HG02642 (cell line): ENCODE measurements around the gene REP15.
"Not testable (repeated sequence)": the region's sequence is repeated elsewhere in the genome, so short reads cannot be mapped to it uniquely, and the experiment has no call there.

Experiments
- ATAC-seq: cut with Tn5 transposase; IDR thresholded peaks from one replicate; pipeline ENCODE4 v1.9.1; 2021; ENCODE audit warnings: mild to moderate bottlenecking; ENCODE audit not compliant: unreplicated experiment, poor library complexity

Gene REP15

GRCh38 chr12:27696293-27696652, at the start of gene REP15:
TSS of gene REP15 (plus strand) at chr12:27696447. CDS start at chr12:27696563, 116 bp downstream.
- no peak for ATAC-seq

- ATAC-seq = no peak
These were observed 46.2 kb upstream of the REP15 start for GRCh38 chr12:27650011-27650410.

GRCh38 chr12:27651201-27651600, 45.0 kb upstream of the REP15 start:
- ATAC-seq = no peak

GRCh38 chr12:27652174-27652763, 44.0 kb upstream of the REP15 start:
- ATAC-seq = no peak

GRCh38 chr12:27653661-27654060, 42.6 kb upstream of the REP15 start:
- ATAC-seq = no peak

- not testable (repeated sequence) for ATAC-seq
These were observed 40.8 kb upstream of the REP15 start for GRCh38 chr12:27655476-27655875.

GRCh38 chr12:27657296-27657695, 39.0 kb upstream of the REP15 start:
- ATAC-seq = no peak

GRCh38 chr12:27665704-27666103, 30.5 kb upstream of the REP15 start:
- no peak for ATAC-seq

GRCh38 chr12:27666510-27666909, 29.7 kb upstream of the REP15 start:
- ATAC-seq = no peak

- no peak for ATAC-seq
These were observed 28.7 kb upstream of the REP15 start for GRCh38 chr12:27667540-27667939.

- ATAC-seq = no peak
These were observed 24.2 kb upstream of the REP15 start for GRCh38 chr12:27672051-27672450.

- no peak for ATAC-seq
These were observed 23.6 kb upstream of the REP15 start for GRCh38 chr12:27672643-27673042.

GRCh38 chr12:27673101-27673718, 23.0 kb upstream of the REP15 start:
- ATAC-seq = no peak

- no peak for ATAC-seq
These were observed 21.3 kb upstream of the REP15 start for GRCh38 chr12:27674989-27675388.

GRCh38 chr12:27680619-27681018, 15.6 kb upstream of the REP15 start:
- no peak for ATAC-seq

- ATAC-seq = no peak
These were observed 13.7 kb upstream of the REP15 start for GRCh38 chr12:27682534-27682933.

- ATAC-seq = no peak
These were observed 11.0 kb upstream of the REP15 start for GRCh38 chr12:27685274-27685673.

- ATAC-seq = no peak
These were observed 10.1 kb upstream of the REP15 start for GRCh38 chr12:27686147-27686546.

GRCh38 chr12:27688671-27689070, 7.6 kb upstream of the REP15 start:
- no peak for ATAC-seq

- ATAC-seq = no peak
These were observed 6.6 kb upstream of the REP15 start for GRCh38 chr12:27689558-27690180.

GRCh38 chr12:27693403-27693802, 2.8 kb upstream of the REP15 start:
- no peak for ATAC-seq
